Measurements from ENCODE around the gene GPR39.

- no peak for TF ChIP-seq POLR2A (IDR thresholded peaks at IDR 0.05)
- TF ChIP-seq, protein P1, sequence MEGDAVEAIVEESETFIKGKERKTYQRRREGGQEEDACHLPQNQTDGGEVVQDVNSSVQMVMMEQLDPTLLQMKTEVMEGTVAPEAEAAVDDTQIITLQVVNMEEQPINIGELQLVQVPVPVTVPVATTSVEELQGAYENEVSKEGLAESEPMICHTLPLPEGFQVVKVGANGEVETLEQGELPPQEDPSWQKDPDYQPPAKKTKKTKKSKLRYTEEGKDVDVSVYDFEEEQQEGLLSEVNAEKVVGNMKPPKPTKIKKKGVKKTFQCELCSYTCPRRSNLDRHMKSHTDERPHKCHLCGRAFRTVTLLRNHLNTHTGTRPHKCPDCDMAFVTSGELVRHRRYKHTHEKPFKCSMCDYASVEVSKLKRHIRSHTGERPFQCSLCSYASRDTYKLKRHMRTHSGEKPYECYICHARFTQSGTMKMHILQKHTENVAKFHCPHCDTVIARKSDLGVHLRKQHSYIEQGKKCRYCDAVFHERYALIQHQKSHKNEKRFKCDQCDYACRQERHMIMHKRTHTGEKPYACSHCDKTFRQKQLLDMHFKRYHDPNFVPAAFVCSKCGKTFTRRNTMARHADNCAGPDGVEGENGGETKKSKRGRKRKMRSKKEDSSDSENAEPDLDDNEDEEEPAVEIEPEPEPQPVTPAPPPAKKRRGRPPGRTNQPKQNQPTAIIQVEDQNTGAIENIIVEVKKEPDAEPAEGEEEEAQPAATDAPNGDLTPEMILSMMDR (IDR thresholded peaks at IDR 0.05) = no peak
Measured at GRCh38 chr2:132488491-132488890, 71.9 kb downstream of the GPR39 start.

Measured in esophagus squamous epithelium (tissue), 4 donors.